H1 (cell line): ENCODE data around the gene WDR74. TPM values are rescaled to one million over a fixed set of nuclear protein-coding genes. Genes with fewer than 3 reads are reported as not detected.

ENCODE experiments used
- BCL11A ChIP-seq, 2 experiments: IDR thresholded peaks; one replicate each; pipeline ENCODE4 v1.6.1; 2011; ENCODE audit warnings: low read depth in 2 of 2, low read length in 2 of 2, mild to moderate bottlenecking in 2 of 2
- CBX5 ChIP-seq: fragments of 300-800, 300-1000 bp; sonication (generic); IDR thresholded peaks from 2 replicates; pipeline ENCODE4 v1.7.1; 2016; ENCODE audit warnings: antibody characterized with exemption, low read length, low read depth
- CBX8 ChIP-seq: fragments of 300-800, 300-1000 bp; sonication (generic); IDR thresholded peaks from 2 replicates; pipeline ENCODE4 v1.7.1; 2016; ENCODE audit warnings: low read depth, low read length, borderline replicate concordance
- CHD1 ChIP-seq: IDR thresholded peaks from 2 replicates; pipeline ENCODE4 v1.6.1; 2012; ENCODE audit warnings: low read depth, low read length, improper control_type of control experiment
- CHD2 ChIP-seq: IDR thresholded peaks from 2 replicates; pipeline ENCODE4 v1.6.1; 2012; ENCODE audit warnings: low read length, improper control_type of control experiment
- CTBP2 ChIP-seq: IDR thresholded peaks from 2 replicates; pipeline ENCODE4 v1.7.0; 2011; ENCODE audit warnings: borderline replicate concordance, mild to moderate bottlenecking, moderate library complexity, mixed read lengths, low read length; ENCODE audit not compliant: insufficient read depth, insufficient read length
- EP300 ChIP-seq, 2 experiments: IDR thresholded peaks; 1 replicate in 1 of 2; 2 replicates in 1 of 2; pipeline ENCODE4 v1.6.1; 2011 to 2012; ENCODE audit warnings: low read depth in 2 of 2, low read length in 2 of 2, mild to moderate bottlenecking in 2 of 2, borderline replicate concordance in 1 of 2, inconsistent platforms in 1 of 2, moderate library complexity in 1 of 2
- KDM1A ChIP-seq: fragments of 200-600, 300-600 bp; sonication (generic); IDR thresholded peaks from 2 replicates; pipeline ENCODE4 v1.7.1; 2016; ENCODE audit warnings: mild to moderate bottlenecking, low read length, borderline replicate concordance
- NANOG ChIP-seq: IDR thresholded peaks from 2 replicates; pipeline ENCODE4 v1.6.1; 2011; ENCODE audit warnings: low read length, low read depth, mild to moderate bottlenecking, inconsistent platforms; ENCODE audit not compliant: insufficient read depth, poor library complexity, severe bottlenecking
- RAD21 ChIP-seq, 2 experiments: IDR thresholded peaks in 1 of 2; conservative IDR thresholded peaks in 1 of 2; 2 replicates each; pipeline ENCODE4 v1.6.1; 2011; ENCODE audit warnings: low read depth in 2 of 2, low read length in 2 of 2, improper control_type of control experiment in 1 of 2, inconsistent platforms in 1 of 2, mild to moderate bottlenecking in 1 of 2, moderate library complexity in 1 of 2
- RBBP5 ChIP-seq: IDR thresholded peaks from 2 replicates; pipeline ENCODE4 v1.7.1; 2012; ENCODE audit warnings: low read depth, mild to moderate bottlenecking, inconsistent platforms, low read length, moderate library complexity, borderline replicate concordance
- RFX5 ChIP-seq: IDR thresholded peaks from 2 replicates; pipeline ENCODE4 v1.6.1; 2011; ENCODE audit warnings: low read depth, low read length, improper control_type of control experiment, borderline replicate concordance
- RNF2 ChIP-seq: fragments of 200-900, 300-1000 bp; sonication (generic); IDR thresholded peaks from 2 replicates; pipeline ENCODE4 v1.7.1; 2016; ENCODE audit warnings: borderline replicate concordance, low read depth, mild to moderate bottlenecking, antibody characterized with exemption, low read length; ENCODE audit not compliant: poor library complexity, severe bottlenecking; ENCODE audit errors: missing control alignments
- RXRA ChIP-seq: IDR thresholded peaks from 2 replicates; pipeline ENCODE4 v1.6.1; 2011; ENCODE audit warnings: low read depth, mild to moderate bottlenecking, low read length, moderate library complexity; ENCODE audit not compliant: insufficient read depth
- SIRT6 ChIP-seq: IDR thresholded peaks from one replicate; pipeline ENCODE4 v1.7.1; 2012; ENCODE audit warnings: low read length, inconsistent platforms
- SIX5 ChIP-seq: IDR thresholded peaks from 2 replicates; pipeline ENCODE4 v1.6.1; 2011; ENCODE audit warnings: mild to moderate bottlenecking, low read depth, low read length
- SP2 ChIP-seq: IDR thresholded peaks from 2 replicates; pipeline ENCODE4 v1.6.1; 2012; ENCODE audit warnings: mild to moderate bottlenecking, low read length, inconsistent platforms
- SP4 ChIP-seq: IDR thresholded peaks from 2 replicates; pipeline ENCODE4 v1.6.1; 2012; ENCODE audit warnings: low read length, inconsistent platforms
- TEAD4 ChIP-seq: IDR thresholded peaks from 2 replicates; pipeline ENCODE4 v1.6.1; 2012; ENCODE audit warnings: low read depth, low read length, inconsistent platforms, mixed read lengths
- YY1 ChIP-seq: IDR thresholded peaks from 2 replicates; pipeline ENCODE4 v1.6.1; 2011; ENCODE audit warnings: low read depth, mild to moderate bottlenecking, low read length
- polyA plus RNA-seq, 7 experiments: library from polyadenylated mRNA; depleted of rRNA in 3 of 7; stranded (reverse) in 5 of 7; unstranded in 2 of 7; fragments of >200 nt in 5 of 7; fragments of 200-250 nt in 2 of 7; gene quantifications; 1 replicate in 5 of 7; 2 replicates in 1 of 7; 4 replicates in 1 of 7; pipeline versions ENCODE4 v1.2.1 to v1.2.3, GENCODE V29; 2011 to 2013; ENCODE audit warnings: missing spikeins in 2 of 7, mixed read lengths in 2 of 7
- total RNA-seq: library from RNA; stranded (reverse); fragmentation: NEBNext Ultra II Directional; extraction: Animal tissue kit (Norgen Biotek cat#: 25700); gene quantifications from 2 replicates; pipeline ENCODE4 v1.2.1, GENCODE V29; 2021
- TF ChIP-seq, protein P1 (sequence below): IDR thresholded peaks from 2 replicates; pipeline ENCODE4 v1.6.1; 2011; ENCODE audit warnings: low read depth, mild to moderate bottlenecking, low read length; ENCODE audit not compliant: insufficient read depth
- TF ChIP-seq, protein P2 (sequence below): IDR thresholded peaks from 2 replicates; pipeline ENCODE4 v1.6.1; 2012; ENCODE audit warnings: inconsistent platforms

Gene WDR74
- total and polyA plus RNA-seq, 2 of the 8 experiments (the other 6 are each of a cell fraction or from before 2014, with no cell fraction given) = 93.6 to 97.0 TPM

DNA sequence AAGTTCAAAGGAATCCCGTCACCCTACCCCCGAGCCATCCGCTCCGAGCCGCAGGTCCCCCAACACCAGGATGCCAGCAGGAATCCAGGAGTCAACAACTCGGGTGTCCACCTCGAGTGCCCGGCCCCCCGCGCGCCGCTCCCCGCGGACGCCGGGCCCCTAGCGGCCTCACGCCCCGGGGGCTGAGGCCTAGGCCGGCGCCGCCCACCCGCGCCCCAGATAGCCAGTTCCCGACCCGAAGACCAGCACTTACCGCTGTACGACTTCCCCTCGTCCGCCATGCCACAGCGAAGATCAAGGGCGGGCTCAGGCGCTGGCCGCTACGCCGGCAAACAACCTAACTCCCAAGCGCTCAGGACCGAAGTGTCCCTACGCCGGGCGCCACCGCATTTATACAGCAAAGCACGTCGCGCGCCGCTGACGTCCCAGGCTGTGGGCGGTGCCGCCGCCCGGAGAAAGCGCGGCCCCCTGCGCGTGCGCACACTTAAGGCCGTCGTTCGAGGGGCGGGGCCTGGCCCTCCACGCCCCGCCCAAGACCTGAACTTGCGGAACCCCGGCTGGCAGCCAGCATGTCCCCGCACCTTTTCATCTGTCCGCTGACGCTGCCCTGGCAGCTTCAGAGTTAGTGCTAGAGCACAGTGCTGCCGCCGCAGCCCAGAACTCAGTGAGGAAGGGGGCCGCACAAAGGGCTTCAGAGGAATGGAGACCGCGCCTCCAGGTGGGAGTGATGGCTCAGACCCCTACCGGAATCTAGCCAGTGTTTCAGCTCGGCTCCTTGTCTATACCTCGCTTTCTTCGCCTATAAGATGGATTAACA is 34.1 kb downstream of the WDR74 start, which contains the start of gene NXF1 (continued):
- TF ChIP-seq RBBP5 = 0 out of 2 replicates have a peak, but pooled peaks have one; percentile 55
- TF ChIP-seq CBX5 = no peak
- TF ChIP-seq SP4 = no peak
- TF ChIP-seq, protein P1, sequence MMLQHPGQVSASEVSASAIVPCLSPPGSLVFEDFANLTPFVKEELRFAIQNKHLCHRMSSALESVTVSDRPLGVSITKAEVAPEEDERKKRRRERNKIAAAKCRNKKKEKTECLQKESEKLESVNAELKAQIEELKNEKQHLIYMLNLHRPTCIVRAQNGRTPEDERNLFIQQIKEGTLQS = peak; percentile 86
- no peak for TF ChIP-seq SIRT6
- TF ChIP-seq RFX5 = no peak
- TF ChIP-seq EP300 (IDR thresholded peaks at IDR 0.05; ENCODE audit: borderline replicate concordance in 1 of 2, low read depth in 2 of 2, low read length in 2 of 2) = peak in 1 of 2 experiments; percentile 65; a peak in 1 of 3 replicates
- TF ChIP-seq KDM1A = no peak
- TF ChIP-seq CHD2 = no peak
- TF ChIP-seq RAD21 (IDR thresholded peaks at IDR 0.05 in 1 of 2, conservative IDR thresholded peaks at IDR 0.05 in 1 of 2; ENCODE audit: low read depth in 2 of 2, low read length in 2 of 2) = 0 out of 4 replicates have a peak, but pooled peaks of 1 of the 2 experiments have one; percentile 4
- TF ChIP-seq YY1 = peak; percentile 70; the same call in 1 of the 2 replicates
- no peak for TF ChIP-seq RXRA
- no peak for TF ChIP-seq RNF2
- TF ChIP-seq TEAD4 = no peak
- TF ChIP-seq BCL11A (IDR thresholded peaks at IDR 0.05; ENCODE audit: low read depth in 2 of 2, low read length in 2 of 2) = no peak
- TF ChIP-seq NANOG = peak; percentile 65
- no peak for TF ChIP-seq SP2
- no peak for TF ChIP-seq CBX8
- no peak for TF ChIP-seq CTBP2
- TF ChIP-seq CHD1 = no peak
- no peak for TF ChIP-seq SIX5
- TF ChIP-seq, protein P2, sequence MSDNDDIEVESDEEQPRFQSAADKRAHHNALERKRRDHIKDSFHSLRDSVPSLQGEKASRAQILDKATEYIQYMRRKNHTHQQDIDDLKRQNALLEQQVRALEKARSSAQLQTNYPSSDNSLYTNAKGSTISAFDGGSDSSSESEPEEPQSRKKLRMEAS = 0 out of 2 replicates have a peak, but pooled peaks have one; percentile 52
